Neural progenitor cell (in vitro differentiated cells): Measurements from ENCODE around the gene ZMAT5.

Source experiments
- CTCF ChIP-seq: fragments of 200-600 bp; sonication (generic); IDR thresholded peaks from 2 replicates; pipeline ENCODE4 v1.5.1; 2017; ENCODE audit warnings: antibody characterized with exemption, mild to moderate bottlenecking
- EZH2 ChIP-seq: fragments of 200-600 bp; sonication (generic); IDR thresholded peaks from 2 replicates; pipeline ENCODE4 v1.6.1; 2017; ENCODE audit warnings: antibody characterized with exemption, mild to moderate bottlenecking, moderate library complexity
- EZH2phosphoT487 ChIP-seq: fragments of 200-600 bp; sonication (generic); IDR thresholded peaks from 2 replicates; pipeline ENCODE4 v1.6.1; 2017; ENCODE audit warnings: antibody characterized with exemption

GRCh38 chr22:29690476-29690875 is 76.3 kb downstream of the ZMAT5 start:
- TF ChIP-seq CTCF, result no peak
- TF ChIP-seq EZH2phosphoT487, result no peak
- TF ChIP-seq EZH2, result no peak
